BJ (cell line): ENCODE measurements around the gene PDE7B. TPM values are rescaled to one million over a fixed set of nuclear protein-coding genes. Genes with fewer than 3 reads are reported as not detected.

Source experiments
- CTCF ChIA-PET: fragments of 350-600 bp; formaldehyde crosslinking; extraction: SDS; loops from one replicate; lab custom pipeline; 2021; ENCODE audit warnings: antibody characterized with exemption, inconsistent platforms; lab: Yijun Ruan, JAX
- POLR2A ChIA-PET: fragments of 300-600 bp; sonication (Branson Sonifier 250); formaldehyde crosslinking; extraction: SDS; loops from one replicate; lab custom pipeline; 2021; ENCODE audit warnings: antibody characterized with exemption; lab: Charles Lee
- DNase-seq: peaks from one replicate; pipeline ENCODE4 v3.0.0-alpha.2; 2011; ENCODE audit warnings: low read depth
- H3K27me3 ChIP-seq: 2 replicates; pipeline ENCODE4 v1.6.0; 2011; ENCODE audit warnings: low read length; ENCODE audit not compliant: control insufficient read depth, insufficient read depth
- H3K36me3 ChIP-seq: 2 replicates; pipeline ENCODE4 v1.5.1; 2011; ENCODE audit warnings: low read length; ENCODE audit not compliant: control insufficient read depth, insufficient read depth
- H3K4me3 ChIP-seq: 2 replicates; pipeline ENCODE4 v1.5.1; 2011; ENCODE audit warnings: low read depth, mild to moderate bottlenecking, control low read depth, low read length
- polyA plus RNA-seq: library from polyadenylated mRNA; depleted of rRNA; stranded (reverse); fragments of >200 nt; gene quantifications from 2 replicates; pipeline ENCODE4 v1.2.3, GENCODE V29; 2011
- TF ChIP-seq, protein P1 (sequence below): IDR thresholded peaks from 2 replicates; pipeline ENCODE4 v1.5.1; 2011; ENCODE audit warnings: low read depth, mild to moderate bottlenecking, control low read depth, inconsistent platforms, low read length, moderate library complexity; ENCODE audit not compliant: insufficient read depth

The PDE7B gene
- polyA plus RNA-seq, 1 experiment, result 2.7 TPM

DNA sequence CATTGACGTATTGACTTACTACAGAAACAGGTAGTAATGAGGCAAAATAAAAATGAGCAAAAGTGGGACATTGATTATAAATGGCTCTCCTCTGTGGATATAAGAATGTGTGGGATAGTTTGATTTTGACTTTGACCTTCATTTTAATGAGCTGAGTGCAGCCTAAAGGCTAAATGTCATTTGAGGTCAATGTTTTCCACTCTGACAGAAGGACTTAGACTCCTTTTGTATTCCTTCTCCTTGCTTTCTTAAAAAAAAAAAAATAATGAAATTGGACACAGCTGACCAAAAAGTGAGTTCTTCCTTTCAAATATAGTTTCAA, 330.0 kb downstream of the PDE7B start:
- TF ChIP-seq, protein P1, sequence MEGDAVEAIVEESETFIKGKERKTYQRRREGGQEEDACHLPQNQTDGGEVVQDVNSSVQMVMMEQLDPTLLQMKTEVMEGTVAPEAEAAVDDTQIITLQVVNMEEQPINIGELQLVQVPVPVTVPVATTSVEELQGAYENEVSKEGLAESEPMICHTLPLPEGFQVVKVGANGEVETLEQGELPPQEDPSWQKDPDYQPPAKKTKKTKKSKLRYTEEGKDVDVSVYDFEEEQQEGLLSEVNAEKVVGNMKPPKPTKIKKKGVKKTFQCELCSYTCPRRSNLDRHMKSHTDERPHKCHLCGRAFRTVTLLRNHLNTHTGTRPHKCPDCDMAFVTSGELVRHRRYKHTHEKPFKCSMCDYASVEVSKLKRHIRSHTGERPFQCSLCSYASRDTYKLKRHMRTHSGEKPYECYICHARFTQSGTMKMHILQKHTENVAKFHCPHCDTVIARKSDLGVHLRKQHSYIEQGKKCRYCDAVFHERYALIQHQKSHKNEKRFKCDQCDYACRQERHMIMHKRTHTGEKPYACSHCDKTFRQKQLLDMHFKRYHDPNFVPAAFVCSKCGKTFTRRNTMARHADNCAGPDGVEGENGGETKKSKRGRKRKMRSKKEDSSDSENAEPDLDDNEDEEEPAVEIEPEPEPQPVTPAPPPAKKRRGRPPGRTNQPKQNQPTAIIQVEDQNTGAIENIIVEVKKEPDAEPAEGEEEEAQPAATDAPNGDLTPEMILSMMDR, result no peak
- POLR2A ChIA-PET, result no interaction called here

DNA sequence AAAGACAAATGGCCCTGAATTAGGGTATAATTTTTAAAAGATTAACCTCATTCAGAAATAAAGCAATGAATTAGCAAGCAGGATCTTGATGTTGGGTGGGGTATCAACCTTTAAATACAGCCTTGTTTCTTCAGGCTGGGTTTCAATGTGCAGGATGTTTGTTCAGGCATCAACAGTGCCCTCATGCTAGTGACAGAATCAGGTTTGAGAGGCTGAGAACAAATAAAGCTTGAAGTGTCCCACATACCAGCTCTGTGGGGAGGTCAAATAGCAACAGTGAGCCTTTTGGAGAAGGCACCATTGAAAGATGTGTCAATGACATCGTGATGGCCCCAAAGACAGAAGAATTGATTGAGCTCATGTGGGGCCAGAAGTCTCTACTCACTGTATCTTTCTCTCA, 330.4 kb downstream of the PDE7B start:
- no peaks in the 10 kb centered on the region for H3K27me3 ChIP-seq
- ChIA-PET POLR2A (no interaction called here), CTCF (interaction anchor here (0.8 kb wide), 1 partner anchor 26 kb away, joined by 4 read pairs; no protein-coding TSS in a partner anchor)
- H3K4me3 ChIP-seq, result no peak overlapping the region
- TF ChIP-seq, protein P1, result no peak
- no peak for DNase-seq
- no peaks in the 10 kb centered on the region for H3K36me3 ChIP-seq

More for the DNA sequence above, 330.0 kb downstream of the PDE7B start:
- Histone ChIP-seq H3K4me3 (no peak overlapping the region), H3K36me3 (no peaks in the 10 kb centered on the region), H3K27me3 (no peaks in the 10 kb centered on the region)
- CTCF ChIA-PET, result interaction anchor here (0.8 kb wide), 1 partner anchor 26 kb away, joined by 4 read pairs; no protein-coding TSS in a partner anchor
- DNase-seq, result no peak

DNA sequence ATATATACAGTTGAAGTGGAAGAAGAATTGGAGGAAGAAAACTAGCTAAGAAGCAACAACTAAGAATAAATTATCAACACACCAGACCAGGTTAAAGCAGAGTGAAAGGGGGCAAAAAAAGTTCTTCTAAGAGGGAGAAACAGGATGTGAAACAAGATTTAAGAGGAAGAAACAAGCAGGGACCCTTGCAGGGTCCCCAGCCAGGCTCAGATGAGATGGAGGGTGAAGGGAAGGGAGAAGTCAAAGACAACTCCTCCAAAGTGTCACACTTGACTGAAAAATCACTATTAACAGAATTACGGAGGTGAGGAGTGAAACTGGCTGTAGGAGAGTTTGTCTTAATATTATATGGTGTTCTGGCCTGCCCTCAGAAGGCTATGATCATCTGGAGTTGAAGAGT, 333.2 kb downstream of the PDE7B start:
- Histone ChIP-seq H3K36me3 (no peaks in the 10 kb centered on the region), H3K27me3 (no peaks in the 10 kb centered on the region), H3K4me3 (no peak overlapping the region)
- ChIA-PET CTCF (no interaction called here), POLR2A (no interaction called here)
- TF ChIP-seq, protein P1, result no peak
- no peak for DNase-seq

DNA sequence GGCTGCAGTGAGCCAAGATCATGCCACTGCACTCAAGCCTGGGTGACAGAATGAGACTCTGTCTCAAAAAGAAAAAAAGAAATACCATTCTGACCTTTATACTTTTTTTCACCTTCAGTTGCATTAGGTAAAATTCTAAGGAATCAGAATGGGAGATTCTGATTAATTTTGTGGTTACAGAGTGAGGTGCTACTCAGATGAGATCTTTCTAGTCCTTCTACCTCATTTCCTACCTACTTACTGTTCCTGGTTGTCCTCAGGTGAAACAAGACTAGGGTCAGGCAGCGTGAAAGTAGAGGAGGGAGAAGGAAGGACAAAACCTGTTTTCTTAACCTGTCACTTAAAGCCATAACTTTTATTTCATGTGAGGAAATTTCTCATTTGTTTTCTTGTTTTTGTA, 334.9 kb downstream of the PDE7B start:
- CTCF ChIA-PET, result no interaction called here
- Histone ChIP-seq H3K27me3 (no peaks in the 10 kb centered on the region), H3K4me3 (no peak overlapping the region), H3K36me3 (no peaks in the 10 kb centered on the region)
- POLR2A ChIA-PET, result no interaction called here
- no peak for DNase-seq
- TF ChIP-seq, protein P1, result no peak

DNA sequence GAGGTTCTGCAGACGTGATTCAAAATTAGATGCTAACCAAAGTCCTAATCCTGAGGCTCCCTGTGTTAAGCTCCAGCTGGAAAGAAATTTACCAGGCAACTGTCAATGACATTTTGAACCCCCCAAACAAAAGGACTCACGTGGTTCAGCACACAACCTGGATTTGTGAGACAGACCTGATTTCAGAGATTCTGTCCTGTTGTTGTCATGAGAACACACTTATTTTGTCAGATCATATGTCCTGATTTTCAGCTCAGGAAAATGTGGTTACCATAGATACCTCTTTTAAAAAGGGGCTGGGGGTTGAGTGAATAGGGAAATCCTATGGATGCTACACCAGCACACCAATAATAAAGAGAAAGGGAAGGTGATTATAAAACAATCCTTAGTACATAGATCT, 337.0 kb downstream of the PDE7B start:
- TF ChIP-seq, protein P1, result no peak
- DNase-seq, result no peak
- no peak overlapping the region for H3K4me3 ChIP-seq
- no peaks in the 10 kb centered on the region for H3K27me3 ChIP-seq
- ChIA-PET POLR2A (no interaction called here), CTCF (interaction anchor here (1.1 to 2.2 kb wide), 2 partner anchors 19 to 38 kb away, joined by 3 to 4 read pairs; no protein-coding TSS in a partner anchor)
- no peaks in the 10 kb centered on the region for H3K36me3 ChIP-seq
